ENCODE data around the gene KIRREL3.

- no peak for TF ChIP-seq POLR2A (IDR thresholded peaks at IDR 0.05)
- TF ChIP-seq CTCF (IDR thresholded peaks at IDR 0.05 in 8 of 11, conservative IDR thresholded peaks at IDR 0.05 in 3 of 11), result no peak
Observed at GRCh38 chr11:126654886-126655806, 345.4 kb downstream of the KIRREL3 start.
